Uterus (tissue), 4 donors: ENCODE results near the gene MS4A15. TPM values are rescaled to one million over a fixed set of nuclear protein-coding genes. Genes with fewer than 3 reads are reported as not detected.
"Not testable (repeated sequence)": the region's sequence is repeated elsewhere in the genome, so short reads cannot be mapped to it uniquely, and the experiment has no call there.

Experiments used
- DNase-seq, 2 donors: peaks; one replicate each; pipeline ENCODE4 v3.0.0-alpha.2; 2019 to 2020
- H3K27ac ChIP-seq, 2 donors: fragments of 200-600 bp; sonication (generic); 1 replicate in 1 of 2; 2 replicates in 1 of 2; pipeline ENCODE4 v1.5.1; 2016 to 2018
- H3K27me3 ChIP-seq, 2 donors: fragments of 200-600 bp; sonication (generic); one replicate each; pipeline ENCODE4 v1.5.1; 2018 to 2019; ENCODE audit warnings: control low read depth in 1 of 2
- H3K36me3 ChIP-seq, 2 donors: fragments of 200-600 bp; sonication (generic); one replicate each; pipeline ENCODE4 v1.5.1; 2019; ENCODE audit warnings: control low read depth in 1 of 2
- H3K4me1 ChIP-seq, 2 donors: fragments of 200-600 bp; sonication (generic); one replicate each; pipeline ENCODE4 v1.5.1; 2018 to 2019; ENCODE audit warnings: control low read depth in 1 of 2
- H3K4me3 ChIP-seq, 2 donors: fragments of 200-600 bp; sonication (generic); 1 replicate in 1 of 2; 2 replicates in 1 of 2; pipeline ENCODE4 v1.5.1; 2018 to 2019; ENCODE audit warnings: mild to moderate bottlenecking in 1 of 2
- H3K9me3 ChIP-seq, 2 donors: fragments of 200-600 bp; sonication (generic); one replicate each; pipeline ENCODE4 v1.5.1; 2019; ENCODE audit warnings: control low read depth in 1 of 2
- POLR2A ChIP-seq, 2 donors: fragments of 450-650 bp; IDR thresholded peaks; one replicate each; pipeline ENCODE4 v1.6.1; 2016; ENCODE audit warnings: antibody characterized with exemption in 2 of 2, mild to moderate bottlenecking in 1 of 2, moderate library complexity in 1 of 2
- intact Hi-C: fragments of 100-400 bp; cut with DNase I; formaldehyde crosslinking; loops from one replicate; pipeline ENCODE4 v1.15.1; 2023; ENCODE audit warnings: low total_unique reads
- total RNA-seq, 4 donors: library from RNA; depleted of rRNA in 3 of 4; stranded (reverse); fragments of >200 nt in 3 of 4; gene quantifications; one replicate each; pipeline versions ENCODE4 v1.1.0 to v1.2.4, GENCODE V29; 2014 to 2023
- TF ChIP-seq, protein P1 (sequence below), 4 experiments: fragments of 200-600 bp in 2 of 4; fragments of 450-650 bp in 2 of 4; sonication (generic) in 2 of 4; IDR thresholded peaks; one replicate each; pipeline ENCODE4 v1.5.1; 2016 to 2019; ENCODE audit warnings: antibody characterized with exemption in 4 of 4, mild to moderate bottlenecking in 2 of 4, moderate library complexity in 1 of 4
- donor health status: DM: yes; HTN: yes; CAD: no.

The MS4A15 gene
- total RNA-seq, 4 donors from 2014 or later: not detected

DNA sequence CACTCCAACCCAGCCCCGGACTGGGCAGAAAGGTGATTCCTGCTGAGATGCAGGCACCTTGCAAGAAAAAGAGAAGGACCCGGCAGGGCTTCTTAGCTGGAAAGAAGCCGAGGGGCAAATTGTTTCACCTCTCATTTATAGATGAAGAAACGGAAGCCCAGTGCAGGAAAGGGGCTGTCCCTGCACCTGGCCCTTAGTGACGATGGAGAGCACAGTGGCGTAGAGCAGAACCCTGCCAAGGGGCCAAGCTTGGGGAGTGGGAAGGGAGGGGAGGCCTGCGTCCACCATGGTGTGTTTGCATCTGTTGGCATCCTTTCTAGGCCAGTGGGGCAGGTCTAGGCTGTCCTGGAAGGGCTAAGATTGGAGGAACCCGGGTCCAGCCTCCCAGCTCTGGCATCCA, 7.8 kb upstream of the MS4A15 start:
- intact Hi-C loops: no loop called here
- TF ChIP-seq, protein P1, sequence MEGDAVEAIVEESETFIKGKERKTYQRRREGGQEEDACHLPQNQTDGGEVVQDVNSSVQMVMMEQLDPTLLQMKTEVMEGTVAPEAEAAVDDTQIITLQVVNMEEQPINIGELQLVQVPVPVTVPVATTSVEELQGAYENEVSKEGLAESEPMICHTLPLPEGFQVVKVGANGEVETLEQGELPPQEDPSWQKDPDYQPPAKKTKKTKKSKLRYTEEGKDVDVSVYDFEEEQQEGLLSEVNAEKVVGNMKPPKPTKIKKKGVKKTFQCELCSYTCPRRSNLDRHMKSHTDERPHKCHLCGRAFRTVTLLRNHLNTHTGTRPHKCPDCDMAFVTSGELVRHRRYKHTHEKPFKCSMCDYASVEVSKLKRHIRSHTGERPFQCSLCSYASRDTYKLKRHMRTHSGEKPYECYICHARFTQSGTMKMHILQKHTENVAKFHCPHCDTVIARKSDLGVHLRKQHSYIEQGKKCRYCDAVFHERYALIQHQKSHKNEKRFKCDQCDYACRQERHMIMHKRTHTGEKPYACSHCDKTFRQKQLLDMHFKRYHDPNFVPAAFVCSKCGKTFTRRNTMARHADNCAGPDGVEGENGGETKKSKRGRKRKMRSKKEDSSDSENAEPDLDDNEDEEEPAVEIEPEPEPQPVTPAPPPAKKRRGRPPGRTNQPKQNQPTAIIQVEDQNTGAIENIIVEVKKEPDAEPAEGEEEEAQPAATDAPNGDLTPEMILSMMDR (IDR thresholded peaks at IDR 0.05): no peak
- TF ChIP-seq POLR2A (IDR thresholded peaks at IDR 0.05): no peak
- H3K4me3 ChIP-seq: no peak overlapping the region
- no peak overlapping the region for H3K27ac ChIP-seq
- H3K4me1 ChIP-seq: no peaks in the 10 kb centered on the region
- no peaks in the 10 kb centered on the region for H3K36me3 ChIP-seq
- no peaks in the 10 kb centered on the region for H3K9me3 ChIP-seq
- H3K27me3 ChIP-seq: no peaks in the 10 kb centered on the region
- DNase-seq: no peak

DNA sequence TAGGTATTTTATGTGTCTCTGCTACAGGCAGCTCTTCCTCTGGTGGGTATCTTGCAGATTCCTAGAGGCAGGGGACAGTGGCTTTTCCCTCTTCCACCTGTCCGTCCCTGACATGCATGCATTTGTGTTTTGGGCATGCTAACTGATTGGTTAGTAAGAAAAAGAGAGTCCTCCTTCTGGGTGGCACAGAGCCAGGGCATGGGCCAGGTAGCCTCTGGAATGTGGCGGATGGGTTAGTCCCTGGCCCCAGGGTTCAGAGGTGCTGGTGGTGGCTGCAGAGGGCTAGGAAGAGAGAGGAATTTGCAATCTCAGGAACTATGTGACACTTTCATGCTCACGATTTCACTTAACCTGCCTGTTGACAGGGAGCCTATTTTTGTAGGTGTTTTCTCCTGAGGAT, 5.8 kb upstream of the MS4A15 start:
- no peak for DNase-seq
- TF ChIP-seq, protein P1 (IDR thresholded peaks at IDR 0.05): no peak
- TF ChIP-seq POLR2A (IDR thresholded peaks at IDR 0.05): no peak

DNA sequence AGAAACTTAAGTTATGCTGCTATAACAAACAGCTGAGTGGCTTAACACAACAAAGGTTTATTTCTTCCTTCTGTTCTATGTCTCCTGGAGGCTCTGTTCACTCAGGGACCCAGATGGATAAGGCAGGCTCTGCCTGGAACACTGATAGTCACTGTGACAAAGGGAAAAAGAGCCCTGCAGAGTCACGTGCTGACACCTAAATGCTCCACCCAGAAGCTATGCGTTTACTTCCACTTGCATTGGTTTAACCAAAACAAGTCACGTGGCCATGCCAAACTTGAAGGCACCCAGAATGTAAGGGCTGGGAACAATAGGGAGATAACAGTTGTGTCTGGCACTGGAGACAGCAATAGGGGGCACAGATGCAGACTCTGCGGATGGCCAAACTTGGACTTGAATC, 3.4 kb upstream of the MS4A15 start:
- Histone ChIP-seq H3K4me3 (no peak overlapping the region), H3K27ac (no peak overlapping the region), H3K9me3 (no peaks in the 10 kb centered on the region), H3K4me1 (no peaks in the 10 kb centered on the region), H3K36me3 (no peaks in the 10 kb centered on the region), H3K27me3 (no peaks in the 10 kb centered on the region)
- intact Hi-C loops: no loop called here
- TF ChIP-seq POLR2A (IDR thresholded peaks at IDR 0.05): no peak
- DNase-seq: no peak

More for the DNA sequence above, 5.8 kb upstream of the MS4A15 start:
- no peak overlapping the region for H3K4me3 ChIP-seq
- H3K27ac ChIP-seq: no peak overlapping the region
- no peaks in the 10 kb centered on the region for H3K36me3 ChIP-seq
- no peaks in the 10 kb centered on the region for H3K27me3 ChIP-seq
- H3K9me3 ChIP-seq: no peaks in the 10 kb centered on the region
- no peaks in the 10 kb centered on the region for H3K4me1 ChIP-seq
- intact Hi-C loops: no loop called here

DNA sequence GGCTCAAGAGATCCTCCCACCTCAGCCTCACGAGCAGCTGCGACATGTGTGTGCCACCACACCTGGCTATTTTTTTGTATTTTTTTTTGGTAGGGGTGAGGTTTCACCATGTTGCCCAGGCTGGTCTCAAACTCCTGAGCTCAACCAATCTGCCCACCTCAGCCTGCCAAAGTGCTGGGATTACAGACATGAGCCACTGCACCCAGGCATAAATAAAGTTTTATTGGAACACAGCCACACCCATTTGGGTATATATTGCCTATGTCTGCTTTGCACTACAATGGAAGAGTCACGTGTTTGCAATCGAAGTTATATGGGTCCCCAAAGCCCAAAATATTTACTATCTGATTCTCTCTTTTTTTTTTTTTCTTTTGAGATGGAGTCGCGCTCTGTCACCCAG, 1.8 kb upstream of the MS4A15 start:
- Histone ChIP-seq H3K27me3 (no peaks in the 10 kb centered on the region), H3K36me3 (no peaks in the 10 kb centered on the region), H3K9me3 (no peaks in the 10 kb centered on the region), H3K4me3 (no peak overlapping the region), H3K27ac (no peak overlapping the region), H3K4me1 (no peaks in the 10 kb centered on the region)
- DNase-seq: no peak
- intact Hi-C loops: no loop called here
- TF ChIP-seq, protein P1 (IDR thresholded peaks at IDR 0.05): no peak
- no peak for TF ChIP-seq POLR2A (IDR thresholded peaks at IDR 0.05)

DNA sequence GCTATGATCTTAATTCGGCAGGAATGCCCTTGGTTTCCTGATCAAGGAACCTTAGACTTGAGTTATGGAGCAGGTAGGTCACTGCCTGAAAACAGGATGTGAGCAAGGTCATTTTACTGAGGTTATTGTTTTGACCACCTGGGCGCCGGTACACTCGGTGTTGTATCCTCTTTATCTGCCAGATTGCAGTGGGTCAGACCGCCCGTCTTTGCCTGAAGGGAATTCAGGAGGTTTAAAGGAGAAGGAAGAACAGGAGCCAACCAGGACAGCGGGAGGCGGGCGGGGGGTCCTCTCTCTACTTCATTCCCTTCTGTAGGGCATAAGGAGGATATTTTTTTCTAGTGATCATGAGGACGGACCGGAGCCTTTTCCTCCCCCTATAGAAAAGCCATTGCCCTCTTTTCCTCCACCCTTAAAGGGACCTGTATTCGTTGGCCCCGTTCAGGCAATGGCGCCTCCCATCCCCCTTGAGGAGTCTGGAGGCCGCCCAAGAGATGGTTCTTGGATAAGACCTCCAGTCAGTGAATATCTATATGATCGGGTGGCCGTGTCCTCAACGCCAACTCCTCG, 649 bp downstream of the MS4A15 start:
- intact Hi-C loops: no loop called here
- no peak overlapping the region for H3K27ac ChIP-seq
- H3K9me3 ChIP-seq: no peaks in the 10 kb centered on the region
- TF ChIP-seq, protein P1 (IDR thresholded peaks at IDR 0.05): no peak
- no peak for TF ChIP-seq POLR2A (IDR thresholded peaks at IDR 0.05)
- H3K4me1 ChIP-seq: no peaks in the 10 kb centered on the region
- H3K27me3 ChIP-seq: no peaks in the 10 kb centered on the region
- no peak for DNase-seq
- H3K4me3 ChIP-seq: no peak overlapping the region
- H3K36me3 ChIP-seq: no peaks in the 10 kb centered on the region

DNA sequence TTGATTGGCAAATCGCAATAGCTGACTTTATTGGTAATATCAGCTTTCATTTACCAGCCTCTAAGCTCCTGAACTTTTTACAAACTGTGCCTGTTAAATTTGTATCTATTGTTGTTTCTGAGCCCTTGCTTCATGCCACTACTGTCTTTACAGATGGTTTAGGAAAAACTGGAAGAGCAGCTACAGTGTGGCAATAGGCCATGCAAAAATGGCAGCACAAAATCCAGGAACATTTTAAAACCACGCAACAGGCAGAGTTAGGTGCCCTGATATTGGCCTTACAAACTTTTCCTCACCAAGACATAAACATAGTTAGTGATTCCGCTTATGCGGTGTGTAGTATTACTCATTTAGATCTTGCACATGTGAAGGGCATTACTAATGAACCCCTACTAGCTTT, 2.0 kb downstream of the MS4A15 start:
- H3K9me3 ChIP-seq, H3K36me3 ChIP-seq, DNase-seq, H3K4me3 ChIP-seq, H3K27ac ChIP-seq, intact Hi-C loops, H3K27me3 ChIP-seq, H3K4me1 ChIP-seq: not testable (repeated sequence)

DNA sequence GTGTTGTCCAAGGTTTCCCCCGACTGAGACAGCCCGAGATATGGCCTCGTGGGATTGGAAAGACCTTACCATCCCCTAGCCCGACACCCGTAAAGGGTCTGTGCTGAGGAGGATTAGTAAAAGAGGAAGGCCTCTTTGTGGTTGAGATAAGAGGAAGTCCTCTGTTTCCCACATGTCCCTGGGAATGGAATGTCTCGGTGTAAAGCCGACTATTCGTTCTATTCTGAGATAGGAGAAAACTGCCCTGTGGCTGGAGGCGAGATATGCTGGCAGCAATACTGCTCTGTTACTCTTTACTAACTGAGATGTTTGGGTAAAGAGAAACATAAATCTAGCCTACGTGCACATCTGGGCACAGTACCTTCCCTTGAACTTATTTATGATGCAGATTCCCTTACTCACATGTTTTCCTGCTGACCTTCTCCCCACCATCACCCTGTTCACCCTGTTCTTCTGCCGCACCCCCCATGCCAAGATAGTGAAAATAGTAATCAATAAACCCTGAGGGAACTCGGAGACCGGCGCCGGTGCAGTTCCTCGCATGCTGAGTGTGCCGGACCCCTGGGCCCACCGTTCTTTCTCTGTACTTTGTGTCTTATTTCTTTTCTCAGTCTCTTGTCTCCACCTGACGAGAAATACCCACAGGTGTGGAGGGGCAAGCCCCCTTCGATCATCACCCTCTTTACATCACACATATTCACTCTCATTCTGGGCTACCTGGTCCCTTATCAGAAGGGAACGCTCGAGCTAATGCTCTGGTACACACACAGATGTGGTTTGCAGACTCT, 3.0 kb downstream of the MS4A15 start:
- H3K4me3 ChIP-seq, H3K9me3 ChIP-seq, DNase-seq, intact Hi-C loops, H3K36me3 ChIP-seq, H3K27ac ChIP-seq, H3K4me1 ChIP-seq, H3K27me3 ChIP-seq: not testable (repeated sequence)
